ENCODE measurements around the gene KLHDC4.

- no peak for TF ChIP-seq POLR2A (IDR thresholded peaks at IDR 0.05)
- no peak for TF ChIP-seq CTCF (IDR thresholded peaks at IDR 0.05)
Measured at GRCh38 chr16:87675111-87675719, 90.6 kb downstream of the KLHDC4 start.
